Uterus (tissue), 2 donors: ENCODE data around the gene CTBP1.

Experiments
- CTCF ChIP-seq, 4 experiments: fragments of 200-600 bp in 2 of 4; fragments of 450-650 bp in 2 of 4; sonication (generic) in 2 of 4; IDR thresholded peaks; one replicate each; pipeline ENCODE4 v1.5.1; 2016 to 2019; ENCODE audit warnings: antibody characterized with exemption in 4 of 4, mild to moderate bottlenecking in 2 of 4, moderate library complexity in 1 of 4
- POLR2A ChIP-seq, 2 donors: fragments of 450-650 bp; IDR thresholded peaks; one replicate each; pipeline ENCODE4 v1.6.1; 2016; ENCODE audit warnings: antibody characterized with exemption in 2 of 2, mild to moderate bottlenecking in 1 of 2, moderate library complexity in 1 of 2

- TF ChIP-seq POLR2A (IDR thresholded peaks at IDR 0.05) = no peak
- no peak for TF ChIP-seq CTCF (IDR thresholded peaks at IDR 0.05)
These were observed 7.4 kb downstream of the CTBP1 start for GRCh38 chr4:1241466-1241935.
